Esophagus muscularis mucosa (tissue), 4 donors: ENCODE measurements around the gene ECEL1.

Source experiments
- CTCF ChIP-seq, 3 experiments: fragments of 200-600 bp in 2 of 3; fragments of 450-650 bp in 1 of 3; sonication (generic) in 2 of 3; IDR thresholded peaks; one replicate each; pipeline ENCODE4 v1.5.1; 2017 to 2019; ENCODE audit warnings: antibody characterized with exemption in 3 of 3, mild to moderate bottlenecking in 2 of 3, moderate library complexity in 1 of 3
- EP300 ChIP-seq: sonication (generic); formaldehyde crosslinking; IDR thresholded peaks from one replicate; pipeline ENCODE4 v1.6.1; 2017; ENCODE audit warnings: antibody characterized with exemption
- POLR2A ChIP-seq: fragments of 450-650 bp; IDR thresholded peaks from one replicate; pipeline ENCODE4 v1.6.1; 2017; ENCODE audit warnings: antibody characterized with exemption, moderate library complexity, mild to moderate bottlenecking, low read depth
- POLR2AphosphoS5 ChIP-seq, 2 donors: sonication (generic); formaldehyde crosslinking; IDR thresholded peaks; one replicate each; pipeline ENCODE4 v1.6.1; 2017; ENCODE audit warnings: antibody characterized with exemption in 2 of 2

- TF ChIP-seq EP300 (no peak), CTCF (IDR thresholded peaks at IDR 0.05) (no peak), POLR2AphosphoS5 (IDR thresholded peaks at IDR 0.05) (no peak), POLR2A (no peak)
Observed at GRCh38 chr2:232503809-232504323, 16.2 kb upstream of the ECEL1 start.
